ENCODE data around the gene PLCB2. TPM values are rescaled to one million over a fixed set of nuclear protein-coding genes. Genes with fewer than 3 reads are reported as not detected.
A peak's percentile ranks its signal among the peaks of the same experiment; 100 is the strongest.

The PLCB2 gene
- total and polyA plus RNA-seq, 9 of the 15 experiments (the other 6 are each of a cell fraction or from before 2014, with no cell fraction given): 0.37 to 12.3 (median 8.0) TPM

DNA sequence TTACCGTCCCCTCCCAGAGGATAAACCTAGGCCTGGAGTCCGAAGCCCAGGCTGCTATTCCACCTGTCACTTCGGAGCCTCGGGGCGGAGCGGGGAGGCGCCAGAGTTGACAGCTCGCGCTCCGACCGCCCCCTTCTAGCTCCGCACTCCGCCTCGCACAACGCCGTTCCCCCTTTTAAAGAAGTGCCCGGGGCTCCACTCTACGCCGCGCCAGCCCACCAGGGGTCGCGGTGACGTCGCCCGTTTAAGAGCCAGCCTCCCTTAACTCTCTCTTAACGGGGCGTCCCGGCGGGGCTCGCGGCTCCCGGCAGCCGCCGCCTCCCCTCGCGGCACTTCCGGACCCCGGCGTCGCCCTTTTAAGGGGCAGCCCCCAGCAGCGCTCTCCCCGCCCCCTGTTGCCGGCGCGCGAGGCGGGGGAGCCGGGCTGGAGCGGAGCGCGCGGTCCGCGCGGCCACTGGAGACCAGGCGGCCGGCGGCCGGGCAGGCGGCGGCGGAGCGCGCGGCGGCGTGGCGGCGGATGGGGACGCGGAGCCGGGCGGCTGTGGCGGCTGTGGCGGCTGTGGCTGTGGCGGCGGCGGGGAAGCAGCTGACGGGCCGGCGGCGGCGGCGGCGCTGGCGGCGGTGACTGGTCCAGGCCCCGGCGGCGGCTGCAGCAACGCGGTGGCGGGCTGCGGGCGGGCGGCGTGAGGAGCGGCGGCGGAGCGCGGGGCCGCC lies 15.7 kb upstream of the PLCB2 start, which contains the start of gene INAFM2 (continued):
- TF ChIP-seq, protein P1, sequence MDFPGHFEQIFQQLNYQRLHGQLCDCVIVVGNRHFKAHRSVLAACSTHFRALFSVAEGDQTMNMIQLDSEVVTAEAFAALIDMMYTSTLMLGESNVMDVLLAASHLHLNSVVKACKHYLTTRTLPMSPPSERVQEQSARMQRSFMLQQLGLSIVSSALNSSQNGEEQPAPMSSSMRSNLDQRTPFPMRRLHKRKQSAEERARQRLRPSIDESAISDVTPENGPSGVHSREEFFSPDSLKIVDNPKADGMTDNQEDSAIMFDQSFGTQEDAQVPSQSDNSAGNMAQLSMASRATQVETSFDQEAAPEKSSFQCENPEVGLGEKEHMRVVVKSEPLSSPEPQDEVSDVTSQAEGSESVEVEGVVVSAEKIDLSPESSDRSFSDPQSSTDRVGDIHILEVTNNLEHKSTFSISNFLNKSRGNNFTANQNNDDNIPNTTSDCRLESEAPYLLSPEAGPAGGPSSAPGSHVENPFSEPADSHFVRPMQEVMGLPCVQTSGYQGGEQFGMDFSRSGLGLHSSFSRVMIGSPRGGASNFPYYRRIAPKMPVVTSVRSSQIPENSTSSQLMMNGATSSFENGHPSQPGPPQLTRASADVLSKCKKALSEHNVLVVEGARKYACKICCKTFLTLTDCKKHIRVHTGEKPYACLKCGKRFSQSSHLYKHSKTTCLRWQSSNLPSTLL (IDR thresholded peaks at IDR 0.05): no peak
- TF ChIP-seq NR2F6 (CRISPR knock-in tag; IDR thresholded peaks at IDR 0.05): no peak
- TF ChIP-seq POLR2AphosphoS2 (IDR thresholded peaks at IDR 0.05; ENCODE audit: low read length): no peak
- no peak for TF ChIP-seq KLF16 (IDR thresholded peaks at IDR 0.05)
- TF ChIP-seq ZNF134 (CRISPR knock-in tag; conservative IDR thresholded peaks at IDR 0.05): no peak
- TF ChIP-seq PTTG1 (tag; IDR thresholded peaks at IDR 0.05; ENCODE audit: low read depth): no peak
- TF ChIP-seq NRF1 (conservative IDR thresholded peaks at IDR 0.05 in 1 of 2, IDR thresholded peaks at IDR 0.05 in 1 of 2): peak; percentile 68 to 71
- no peak for TF ChIP-seq BHLHE40 (IDR thresholded peaks at IDR 0.05; ENCODE audit: low read length)
- TF ChIP-seq HIVEP1 (CRISPR knock-in tag; IDR thresholded peaks at IDR 0.05): no peak
- peak in 1 of 2 experiments; percentile 75; a peak in 1 of 3 replicates for TF ChIP-seq CBX3 (IDR thresholded peaks at IDR 0.05; ENCODE audit: borderline replicate concordance in 1 of 2, low read length in 2 of 2)
- TF ChIP-seq CREM (IDR thresholded peaks at IDR 0.05; ENCODE audit: low read depth): peak; percentile 86
- peak; percentile 97 for TF ChIP-seq CXXC5 (CRISPR knock-in tag; IDR thresholded peaks at IDR 0.05)
- no peak for TF ChIP-seq ZNF3 (CRISPR knock-in tag; IDR thresholded peaks at IDR 0.05)
- no peak for TF ChIP-seq KHSRP (IDR thresholded peaks at IDR 0.05)
- TF ChIP-seq, protein P2, sequence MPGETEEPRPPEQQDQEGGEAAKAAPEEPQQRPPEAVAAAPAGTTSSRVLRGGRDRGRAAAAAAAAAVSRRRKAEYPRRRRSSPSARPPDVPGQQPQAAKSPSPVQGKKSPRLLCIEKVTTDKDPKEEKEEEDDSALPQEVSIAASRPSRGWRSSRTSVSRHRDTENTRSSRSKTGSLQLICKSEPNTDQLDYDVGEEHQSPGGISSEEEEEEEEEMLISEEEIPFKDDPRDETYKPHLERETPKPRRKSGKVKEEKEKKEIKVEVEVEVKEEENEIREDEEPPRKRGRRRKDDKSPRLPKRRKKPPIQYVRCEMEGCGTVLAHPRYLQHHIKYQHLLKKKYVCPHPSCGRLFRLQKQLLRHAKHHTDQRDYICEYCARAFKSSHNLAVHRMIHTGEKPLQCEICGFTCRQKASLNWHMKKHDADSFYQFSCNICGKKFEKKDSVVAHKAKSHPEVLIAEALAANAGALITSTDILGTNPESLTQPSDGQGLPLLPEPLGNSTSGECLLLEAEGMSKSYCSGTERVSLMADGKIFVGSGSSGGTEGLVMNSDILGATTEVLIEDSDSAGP (CRISPR knock-in tag; IDR thresholded peaks at IDR 0.05): peak; percentile 75; the same call in 1 of the 2 replicates
- no peak for TF ChIP-seq IFI16 (CRISPR knock-in tag; IDR thresholded peaks at IDR 0.05)
- no peak for TF ChIP-seq ZNF75A (CRISPR knock-in tag; IDR thresholded peaks at IDR 0.05)
- TF ChIP-seq, protein P3, sequence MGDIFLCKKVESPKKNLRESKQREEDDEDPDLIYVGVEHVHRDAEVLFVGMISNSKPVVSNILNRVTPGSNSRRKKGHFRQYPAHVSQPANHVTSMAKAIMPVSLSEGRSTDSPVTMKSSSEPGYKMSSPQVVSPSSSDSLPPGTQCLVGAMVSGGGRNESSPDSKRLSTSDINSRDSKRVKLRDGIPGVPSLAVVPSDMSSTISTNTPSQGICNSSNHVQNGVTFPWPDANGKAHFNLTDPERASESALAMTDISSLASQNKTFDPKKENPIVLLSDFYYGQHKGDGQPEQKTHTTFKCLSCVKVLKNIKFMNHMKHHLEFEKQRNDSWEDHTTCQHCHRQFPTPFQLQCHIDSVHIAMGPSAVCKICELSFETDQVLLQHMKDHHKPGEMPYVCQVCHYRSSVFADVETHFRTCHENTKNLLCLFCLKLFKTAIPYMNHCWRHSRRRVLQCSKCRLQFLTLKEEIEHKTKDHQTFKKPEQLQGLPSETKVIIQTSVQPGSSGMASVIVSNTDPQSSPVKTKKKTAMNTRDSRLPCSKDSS (IDR thresholded peaks at IDR 0.05; ENCODE audit: low read depth, partially characterized antibody): no peak
- TF ChIP-seq FOSL1 (tag; conservative IDR thresholded peaks at IDR 0.05): peak; percentile 33; the same call in 1 of the 2 replicates
- TF ChIP-seq MXI1 (IDR thresholded peaks at IDR 0.05; ENCODE audit: low read depth, low read length): no peak
- TF ChIP-seq RAD51 (IDR thresholded peaks at IDR 0.05; ENCODE audit: borderline replicate concordance, low read depth): no peak
- peak; percentile 36 for TF ChIP-seq U2AF1 (optimal IDR thresholded peaks at IDR 0.05; ENCODE audit: low read depth, low read length)
- TF ChIP-seq SRSF3 (IDR thresholded peaks at IDR 0.05; ENCODE audit: insufficient read depth, low read length): no peak
- TF ChIP-seq KLF6 (CRISPR knock-in tag; IDR thresholded peaks at IDR 0.05; ENCODE audit: borderline replicate concordance): no peak
- TF ChIP-seq THRAP3 (IDR thresholded peaks at IDR 0.05; ENCODE audit: borderline replicate concordance): no peak
- TF ChIP-seq DIDO1 (tag; IDR thresholded peaks at IDR 0.05; ENCODE audit: low read depth): no peak
- TF ChIP-seq MCM2 (IDR thresholded peaks at IDR 0.05; ENCODE audit: low read depth): no peak
